SH-SY5Y (cell line): Measurements from ENCODE around the gene HSF2.

Experiments
- GATA2 ChIP-seq: IDR thresholded peaks from 2 replicates; pipeline ENCODE4 v1.6.1; 2011; ENCODE audit warnings: mild to moderate bottlenecking, low read depth, low read length
- GATA3 ChIP-seq: IDR thresholded peaks from 2 replicates; pipeline ENCODE4 v1.6.1; 2011; ENCODE audit warnings: low read depth, mild to moderate bottlenecking, low read length, moderate library complexity

- TF ChIP-seq GATA2 (no peak), GATA3 (no peak)
Observed at GRCh38 chr6:122431780-122432179, 32.3 kb downstream of the HSF2 start.
